Breast epithelium (tissue), 4 donors: ENCODE measurements around the gene HACD1. TPM values are rescaled to one million over a fixed set of nuclear protein-coding genes. Genes with fewer than 3 reads are reported as not detected.

ENCODE experiments used
- DNase-seq, 2 donors: peaks; one replicate each; pipeline ENCODE4 v3.0.0-alpha.2; 2019; ENCODE audit warnings: low spot score in 2 of 2
- H3K27ac ChIP-seq, 2 donors: fragments of 200-600 bp; sonication (generic) in 1 of 2; one replicate each; pipeline ENCODE4 v1.5.1; 2016 to 2019; ENCODE audit warnings: mild to moderate bottlenecking in 1 of 2
- H3K27me3 ChIP-seq, 2 donors: fragments of 200-600 bp; sonication (generic) in 1 of 2; one replicate each; pipeline versions ENCODE4 v1.5.1 to v1.6.0; 2017 to 2019; ENCODE audit warnings: control low read depth in 1 of 2, mild to moderate bottlenecking in 1 of 2
- H3K36me3 ChIP-seq: fragments of 200-600 bp; one replicate; pipeline ENCODE4 v1.5.1; 2019
- H3K4me1 ChIP-seq, 2 donors: fragments of 200-600 bp; sonication (generic); one replicate each; pipeline ENCODE4 v1.5.1; 2016 to 2019; ENCODE audit warnings: control low read depth in 1 of 2
- H3K4me3 ChIP-seq, 3 donors: fragments of 200-600 bp; sonication (generic); 1 replicate in 2 of 3; 2 replicates in 1 of 3; pipeline ENCODE4 v1.5.1; 2016 to 2019; ENCODE audit warnings: mild to moderate bottlenecking in 3 of 3, moderate library complexity in 2 of 3
- H3K9me3 ChIP-seq, 2 donors: fragments of 200-600 bp; sonication (generic) in 1 of 2; one replicate each; pipeline ENCODE4 v1.5.1; 2016 to 2019; ENCODE audit warnings: control low read depth in 1 of 2
- CTCF ChIP-seq, 3 donors: fragments of 450-650 bp; IDR thresholded peaks; one replicate each; pipeline ENCODE4 v1.5.1; 2016 to 2017; ENCODE audit warnings: antibody characterized with exemption in 3 of 3, mild to moderate bottlenecking in 3 of 3, moderate library complexity in 3 of 3
- POLR2A ChIP-seq: fragments of 450-650 bp; IDR thresholded peaks from one replicate; pipeline ENCODE4 v1.6.1; 2016; ENCODE audit warnings: antibody characterized with exemption, mild to moderate bottlenecking, moderate library complexity
- POLR2AphosphoS5 ChIP-seq, 3 donors: sonication (generic); formaldehyde crosslinking; IDR thresholded peaks; one replicate each; pipeline ENCODE4 v1.6.1; 2017; ENCODE audit warnings: antibody characterized with exemption in 3 of 3
- intact Hi-C: fragments of 100-400 bp; cut with DNase I; formaldehyde crosslinking; loops from one replicate; pipeline ENCODE4 v1.15.1; 2023; ENCODE audit warnings: low total_unique reads
- total RNA-seq, 3 donors: library from RNA; depleted of rRNA; stranded (reverse); fragments of >200 nt; gene quantifications; one replicate each; pipeline ENCODE4 v1.1.0, GENCODE V29; 2016

The HACD1 gene
- total RNA-seq, 3 donors from 2014 or later, result 13.1 to 60.3 (median 13.2) TPM

GRCh38 chr10:17648243-17649035, 31.3 kb upstream of the HACD1 start:
- H3K36me3 ChIP-seq, result no peaks in the 10 kb centered on the region
- intact Hi-C loops, result no loop called here
- no peak overlapping the region for H3K27ac ChIP-seq

GRCh38 chr10:17647326-17647725, 30.2 kb upstream of the HACD1 start:
- Histone ChIP-seq H3K27me3 (no peaks in the 10 kb centered on the region), H3K27ac (no peak overlapping the region), H3K4me3 (no peak overlapping the region), H3K4me1 (peaks cover 0 to 12% of the 10 kb centered on the region in 2 donors), H3K36me3 (no peaks in the 10 kb centered on the region), H3K9me3 (no peaks in the 10 kb centered on the region)
- intact Hi-C loops, result no loop called here
- TF ChIP-seq POLR2AphosphoS5 (IDR thresholded peaks at IDR 0.05) (no peak), CTCF (IDR thresholded peaks at IDR 0.05) (no peak), POLR2A (no peak)
- no peak for DNase-seq

More at GRCh38 chr10:17648243-17649035, 31.3 kb upstream of the HACD1 start:
- no peaks in the 10 kb centered on the region for H3K27me3 ChIP-seq
- DNase-seq, result no peak
- no peak overlapping the region for H3K4me3 ChIP-seq
- peaks cover 0 to 4% of the 10 kb centered on the region in 2 donors for H3K4me1 ChIP-seq
- no peaks in the 10 kb centered on the region for H3K9me3 ChIP-seq
- TF ChIP-seq POLR2A, result no peak
- TF ChIP-seq CTCF (IDR thresholded peaks at IDR 0.05), result no peak
- no peak for TF ChIP-seq POLR2AphosphoS5 (IDR thresholded peaks at IDR 0.05)

GRCh38 chr10:17645621-17646345, 28.6 kb upstream of the HACD1 start:
- Histone ChIP-seq H3K27me3 (no peaks in the 10 kb centered on the region), H3K4me3 (peak overlapping the region; percentile 72 to 82 (median 73)), H3K4me1 (peaks cover 0 to 12% of the 10 kb centered on the region in 2 donors), H3K36me3 (no peaks in the 10 kb centered on the region), H3K27ac (peak overlapping the region; percentile 2 to 11), H3K9me3 (no peaks in the 10 kb centered on the region)
- intact Hi-C loops, result no loop called here
- DNase-seq, result no peak
- TF ChIP-seq POLR2A (no peak), POLR2AphosphoS5 (IDR thresholded peaks at IDR 0.05) (no peak)

GRCh38 chr10:17644485-17644943, 27.3 kb upstream of the HACD1 start:
- Histone ChIP-seq H3K9me3 (no peaks in the 10 kb centered on the region), H3K27me3 (no peaks in the 10 kb centered on the region), H3K27ac (peak overlapping the region; percentile 98), H3K36me3 (no peaks in the 10 kb centered on the region), H3K4me1 (peaks cover 0 to 12% of the 10 kb centered on the region in 2 donors), H3K4me3 (peak overlapping the region; percentile 72 to 82 (median 73))
- DNase-seq, result no peak
- intact Hi-C loops, result loop anchor here (5.0 kb wide), 1 partner anchor 642 kb away; no protein-coding TSS in a partner anchor
- TF ChIP-seq CTCF (IDR thresholded peaks at IDR 0.05) (no peak), POLR2AphosphoS5 (IDR thresholded peaks at IDR 0.05) (no peak), POLR2A (no peak)

- peak within 1 kb of the TSS; percentile 72 to 82 (median 73) for H3K4me3 ChIP-seq
- H3K36me3 ChIP-seq, result no peaks in the 10 kb centered on the region
- TF ChIP-seq POLR2A, result no peak
- peak in 2 of 3 donors; percentile 81 to 92 for TF ChIP-seq POLR2AphosphoS5 (IDR thresholded peaks at IDR 0.05)
- peak; percentile 81 for DNase-seq
- peak within 1 kb of the TSS; percentile 98 for H3K27ac ChIP-seq
- no peaks in the 10 kb centered on the region for H3K27me3 ChIP-seq
- no peaks in the 10 kb centered on the region for H3K9me3 ChIP-seq
- H3K4me1 ChIP-seq, result peaks cover 0 to 12% of the 10 kb centered on the region in 2 donors
- intact Hi-C loops, result loop anchor here (5.0 kb wide), 1 partner anchor 642 kb away; no protein-coding TSS in a partner anchor
Measured at GRCh38 chr10:17643755-17644484, 26.7 kb upstream of the HACD1 start, which contains the start of gene STAM. TSS of gene STAM (plus strand) at chr10:17644151. CDS start at chr10:17644340, 189 bp downstream.
